HepG2 (cell line): Measurements from ENCODE around the gene ASL. TPM values are rescaled to one million over a fixed set of nuclear protein-coding genes. Genes with fewer than 3 reads are reported as not detected.

ENCODE experiments used
- DNMT1 ChIP-seq: sonication (generic); formaldehyde crosslinking; IDR thresholded peaks from 2 replicates; pipeline ENCODE4 v1.5.1; 2020; ENCODE audit warnings: mild to moderate bottlenecking, missing genetic modification reagents
- GMEB2 ChIP-seq: IDR thresholded peaks from 2 replicates; pipeline ENCODE4 v1.6.1; 2016; ENCODE audit warnings: missing biosample characterization, missing genetic modification reagents, low read depth
- GTF3A ChIP-seq: sonication (generic); formaldehyde crosslinking; conservative IDR thresholded peaks from 2 replicates; pipeline ENCODE4 v1.4.0; 2020; ENCODE audit warnings: mild to moderate bottlenecking, missing genetic modification reagents
- HNF1A ChIP-seq, 2 experiments: sonication (generic) in 1 of 2; formaldehyde crosslinking in 1 of 2; IDR thresholded peaks; 2 replicates each; pipeline versions ENCODE4 v1.4.0 to v1.6.1; 2016 to 2020; ENCODE audit warnings: borderline replicate concordance in 1 of 2, low read depth in 1 of 2, mild to moderate bottlenecking in 1 of 2, missing genetic modification reagents in 1 of 2
- MAX ChIP-seq: IDR thresholded peaks from 2 replicates; pipeline ENCODE4 v1.6.1; 2012; ENCODE audit warnings: inconsistent platforms
- MEF2D ChIP-seq: sonication (generic); formaldehyde crosslinking; IDR thresholded peaks from 2 replicates; pipeline ENCODE4 v1.5.1; 2020; ENCODE audit warnings: mild to moderate bottlenecking, missing genetic modification reagents
- ZHX2 ChIP-seq, 2 experiments: sonication (generic) in 1 of 2; formaldehyde crosslinking in 1 of 2; IDR thresholded peaks; 2 replicates each; pipeline versions ENCODE4 v1.6.1 to v1.9.0; 2014 to 2022; ENCODE audit warnings: antibody characterized with exemption in 1 of 2, borderline replicate concordance in 1 of 2, inconsistent platforms in 1 of 2, low read depth in 1 of 2, missing genetic modification reagents in 1 of 2
- ZNF460 ChIP-seq: sonication (generic); formaldehyde crosslinking; IDR thresholded peaks from 2 replicates; pipeline ENCODE4 v1.5.1; 2020; ENCODE audit warnings: missing genetic modification reagents, mild to moderate bottlenecking, borderline replicate concordance
- ZNF572 ChIP-seq: sonication (generic); formaldehyde crosslinking; IDR thresholded peaks from 2 replicates; pipeline ENCODE4 v1.5.1; 2020; ENCODE audit warnings: mild to moderate bottlenecking, missing genetic modification reagents
- ZNF691 ChIP-seq: sonication (generic); formaldehyde crosslinking; IDR thresholded peaks from 2 replicates; pipeline ENCODE4 v1.4.0; 2020; ENCODE audit warnings: missing genetic modification reagents, low read depth, mild to moderate bottlenecking, borderline replicate concordance
- ZSCAN20 ChIP-seq: sonication (generic); formaldehyde crosslinking; IDR thresholded peaks from 2 replicates; pipeline ENCODE4 v1.4.0; 2020; ENCODE audit warnings: missing genetic modification reagents, mild to moderate bottlenecking, borderline replicate concordance
- ZSCAN22 ChIP-seq: sonication (generic); formaldehyde crosslinking; IDR thresholded peaks from 2 replicates; pipeline ENCODE4 v1.4.0; 2020; ENCODE audit warnings: mild to moderate bottlenecking, missing genetic modification reagents
- polyA plus RNA-seq, 8 experiments: library from polyadenylated mRNA; depleted of rRNA in 3 of 8; stranded (reverse) in 7 of 8; unstranded in 1 of 8; fragments of >200 nt; fragmentation: Illumina TruSeq in 4 of 8; extraction: Trizol in 4 of 8; gene quantifications; 2 replicates each; pipeline versions ENCODE4 v1.2.1 to v1.2.3, GENCODE V29; 2011 to 2016; ENCODE audit warnings: low read depth in 4 of 8, missing spikeins in 1 of 8, mixed read lengths in 1 of 8; ENCODE audit not compliant: insufficient read depth in 1 of 8
- total RNA-seq, 5 experiments: library from RNA; depleted of rRNA; stranded (reverse); fragments of >200 nt; fragmentation: Illumina TruSeq; extraction: Trizol; gene quantifications; 2 replicates each; pipeline ENCODE4 v1.2.3, GENCODE V29; 2016; ENCODE audit warnings: low read depth in 1 of 5

Gene ASL
- total and polyA plus RNA-seq, 2 of the 13 experiments (the other 11 are each of a cell fraction or from before 2014, with no cell fraction given), result 71.4 to 96.5 TPM

- TF ChIP-seq HNF1A (IDR thresholded peaks at IDR 0.05; ENCODE audit: low read depth), result no peak
- no peak for TF ChIP-seq HNF1A (CRISPR knock-in tag; IDR thresholded peaks at IDR 0.05; ENCODE audit: borderline replicate concordance)
- TF ChIP-seq ZSCAN20 (CRISPR knock-in tag), result no peak
- TF ChIP-seq MEF2D (CRISPR knock-in tag), result peak; percentile 37; the same call in 1 of the 2 replicates
- no peak for TF ChIP-seq ZNF460 (CRISPR knock-in tag)
- no peak for TF ChIP-seq ZNF572
- no peak for TF ChIP-seq GMEB2 (CRISPR knock-in tag)
- TF ChIP-seq GTF3A (CRISPR knock-in tag), result no peak
- TF ChIP-seq ZHX2 (IDR thresholded peaks at IDR 0.05; ENCODE audit: low read depth), result no peak
- TF ChIP-seq ZHX2 (CRISPR knock-in tag; IDR thresholded peaks at IDR 0.05; ENCODE audit: borderline replicate concordance), result no peak
- TF ChIP-seq ZSCAN22 (CRISPR knock-in tag), result no peak
- peak; percentile 92 for TF ChIP-seq MAX
- no peak for TF ChIP-seq DNMT1 (CRISPR knock-in tag)
- TF ChIP-seq ZNF691 (CRISPR knock-in tag), result peak; percentile 58; the same call in 1 of the 2 replicates
Measured at GRCh38 chr7:66142996-66143395, 67.4 kb downstream of the ASL start (continued).
